ENCODE measurements around the gene SLC36A1. TPM values are rescaled to one million over a fixed set of nuclear protein-coding genes. Genes with fewer than 3 reads are reported as not detected.

Gene SLC36A1
- total and polyA plus RNA-seq, 2 of the 8 experiments (the other 6 are each of a cell fraction or from before 2014, with no cell fraction given): 6.6 to 9.6 TPM

- no peak overlapping the region for H3K4me3 ChIP-seq (ENCODE audit: extremely low read depth in 1 of 4, insufficient read depth in 2 of 4, low read depth in 3 of 4, low read length in 4 of 4)
- DNase-seq (ENCODE audit: low read depth in 1 of 2, low spot score in 2 of 2) (no peak), FAIRE-seq (no peak)
- no peak overlapping the region for H2BK5ac ChIP-seq (ENCODE audit: low read depth, low read length)
- ChIA-PET POLR2A (ENCODE audit: partially characterized antibody) (interaction anchor here (0.6 to 3.2 kb wide), 4 partner anchors 9 to 323 kb away, joined by 3 to 13 read pairs (median 3); partner anchors contain the start of gene SLC36A1), CTCF (ENCODE audit: partially characterized antibody) (interaction anchor here (0.6 to 10.9 kb wide), 28 partner anchors 10 to 281 kb away, joined by 3 to 136 read pairs (median 4); partner anchors contain the start of gene SLC36A1)
- H4K91ac ChIP-seq (replicated peaks; ENCODE audit: insufficient read length, low read length): no peak overlapping the region
- H2AK5ac ChIP-seq (ENCODE audit: low read depth, low read length): no peak overlapping the region
- H3K4me1 ChIP-seq (replicated peaks in 1 of 4; ENCODE audit: control insufficient read depth in 3 of 4, insufficient read depth in 4 of 4, low read length in 3 of 4): no peaks in the 10 kb centered on the region
- H3K23me2 ChIP-seq (ENCODE audit: low read depth, low read length): no peaks in the 10 kb centered on the region
- no peak overlapping the region for H3K56ac ChIP-seq (replicated peaks; ENCODE audit: insufficient read length, low read depth, low read length)
- H4K20me1 ChIP-seq (replicated peaks in 1 of 2; ENCODE audit: control insufficient read depth in 1 of 2, insufficient read depth in 2 of 2, low read length in 2 of 2): no peaks in the 10 kb centered on the region
- no peaks in the 10 kb centered on the region for H3K79me2 ChIP-seq (ENCODE audit: control insufficient read depth in 1 of 2, insufficient read depth in 2 of 2, low read length in 2 of 2)
- H2BK20ac ChIP-seq (ENCODE audit: low read length): no peak overlapping the region
- H3K4me2 ChIP-seq (ENCODE audit: insufficient read depth in 1 of 2, low read depth in 2 of 2, low read length in 2 of 2): no peak overlapping the region
- H3K9ac ChIP-seq (replicated peaks in 1 of 4; ENCODE audit: extremely low read depth in 1 of 4, low read depth in 3 of 4, low read length in 3 of 4): no peak overlapping the region
- no peak overlapping the region for H3K18ac ChIP-seq (ENCODE audit: extremely low read depth, low read length)
- no peak overlapping the region for H2AFZ ChIP-seq (ENCODE audit: low read length)
- peak in 1 of 3 experiments; percentile 23; a peak in 1 of 4 replicates for TF ChIP-seq CTCF (IDR thresholded peaks at IDR 0.05; ENCODE audit: control extremely low read depth in 1 of 3, insufficient read depth in 1 of 3, low read depth in 1 of 3, low read length in 3 of 3)
- TF ChIP-seq TEAD4 (IDR thresholded peaks at IDR 0.05; ENCODE audit: low read depth, low read length): peak; percentile 56; the same call in 1 of the 2 replicates
- TF ChIP-seq RAD21 (IDR thresholded peaks at IDR 0.05 in 1 of 2, conservative IDR thresholded peaks at IDR 0.05 in 1 of 2; ENCODE audit: low read depth in 2 of 2, low read length in 2 of 2): 0 out of 4 replicates have a peak, but pooled peaks of 1 of the 2 experiments have one; percentile 6
- TF ChIP-seq SP1 (IDR thresholded peaks at IDR 0.05; ENCODE audit: low read depth, low read length): no peak
- H3K4ac ChIP-seq (replicated peaks; ENCODE audit: insufficient read length, low read depth, low read length): no peak overlapping the region
- WGBS, 2 experiments (ENCODE audit: extremely low coverage in 1 of 2, insufficient coverage in 1 of 2, insufficient read length in 1 of 2, insufficient replicate concordance in 2 of 2, low coverage in 1 of 2, low lambda C conversion rate in 2 of 2, missing lambda C conversion rate in 1 of 2): 87% methylated on average over 4 of the region's 4 CpGs; no CpG with 5 or more reads in 1 of the 2 experiments
- no peaks in the 10 kb centered on the region for H3K9me3 ChIP-seq (ENCODE audit: insufficient read depth in 2 of 2, low read depth in 1 of 2, low read length in 1 of 2)
- H3K14ac ChIP-seq (ENCODE audit: insufficient read length): no peak overlapping the region
- H3K23ac ChIP-seq (ENCODE audit: insufficient read length): no peak overlapping the region
- peaks cover 2% of the 10 kb centered on the region; the same call in 1 of the 2 replicates for H3K79me1 ChIP-seq (ENCODE audit: low read depth, low read length)
- no peak overlapping the region for H2BK12ac ChIP-seq (ENCODE audit: low read depth, low read length)
- no peak overlapping the region for H2BK15ac ChIP-seq (ENCODE audit: low read length)
- H3K27me3 ChIP-seq (replicated peaks in 1 of 4; ENCODE audit: control insufficient read depth in 3 of 4, extremely low read depth in 1 of 4, insufficient read depth in 3 of 4, low read length in 3 of 4): no peaks in the 10 kb centered on the region
- no peak overlapping the region for H3K27ac ChIP-seq (ENCODE audit: low read depth, low read length)
- no peak overlapping the region for H2BK120ac ChIP-seq (replicated peaks; ENCODE audit: low read depth, low read length)
- H3K36me3 ChIP-seq (ENCODE audit: control insufficient read depth in 2 of 4, insufficient read depth in 4 of 4, low read length in 3 of 4): no peaks in the 10 kb centered on the region
- H4K5ac ChIP-seq (ENCODE audit: insufficient read length, low read depth, low read length): no peak overlapping the region
- H4K8ac ChIP-seq (ENCODE audit: extremely low read depth, insufficient read depth, low read length): no peak overlapping the region; the same call in 1 of the 2 replicates
Measured at GRCh38 chr5:151459680-151460324, 12.4 kb downstream of the SLC36A1 start.
